ENCODE data around the gene KLHL28.

Gene KLHL28

GRCh38 chr14:44959538-44959937 is 2.2 kb downstream of the KLHL28 start:
- no peak for DNase-seq

- no peak for DNase-seq
Observed at GRCh38 chr14:44956866-44957265, 4.9 kb downstream of the KLHL28 start.

- DNase-seq: no peak
Observed at GRCh38 chr14:44955528-44955927, 6.2 kb downstream of the KLHL28 start.

- DNase-seq: no peak
Observed at GRCh38 chr14:44954750-44955149, 7.0 kb downstream of the KLHL28 start.

- no peak for DNase-seq
Observed at GRCh38 chr14:44952391-44953110, 9.2 kb downstream of the KLHL28 start.

GRCh38 chr14:44951051-44951450 is 10.7 kb downstream of the KLHL28 start:
- DNase-seq: no peak

GRCh38 chr14:44945264-44945663 is 16.5 kb downstream of the KLHL28 start:
- DNase-seq: no peak

- DNase-seq: no peak
Observed at GRCh38 chr14:44944107-44944506, 17.6 kb downstream of the KLHL28 start.

GRCh38 chr14:44942436-44942835 is 19.3 kb downstream of the KLHL28 start:
- no peak for DNase-seq

GRCh38 chr14:44941591-44941990 is 20.2 kb downstream of the KLHL28 start:
- DNase-seq: no peak

GRCh38 chr14:44940944-44941343 is 20.8 kb downstream of the KLHL28 start:
- DNase-seq: no peak

GRCh38 chr14:44940211-44940610 is 21.5 kb downstream of the KLHL28 start:
- no peak for DNase-seq

GRCh38 chr14:44937547-44937946 is 24.2 kb downstream of the KLHL28 start:
- no peak for DNase-seq

GRCh38 chr14:44935155-44935554 is 26.6 kb downstream of the KLHL28 start:
- no peak for DNase-seq

GRCh38 chr14:44928793-44929192 is 33.0 kb downstream of the KLHL28 start:
- DNase-seq: no peak

- DNase-seq: no peak
Observed at GRCh38 chr14:44914849-44915248, 46.9 kb downstream of the KLHL28 start.

- DNase-seq: no peak
Observed at GRCh38 chr14:44912041-44912869, 49.5 kb downstream of the KLHL28 start.

GRCh38 chr14:44910821-44911220 is 50.9 kb downstream of the KLHL28 start:
- DNase-seq: no peak

GRCh38 chr14:44901696-44902095 is 60.1 kb downstream of the KLHL28 start:
- no peak for DNase-seq

- no peak for DNase-seq
Observed at GRCh38 chr14:44898551-44898950, 63.2 kb downstream of the KLHL28 start.

GRCh38 chr14:44897845-44898151 is 63.9 kb downstream of the KLHL28 start:
- DNase-seq: no peak

- peak; percentile 98 for DNase-seq
Observed at GRCh38 chr14:44897041-44897844, 64.5 kb downstream of the KLHL28 start.

GRCh38 chr14:44896275-44897040 is 65.3 kb downstream of the KLHL28 start:
- no peak for DNase-seq
